ENCODE results near the gene YBEY.

YBEY gene

GRCh38 chr21:46334351-46335140 lies 48.4 kb downstream of the YBEY start:
- no peak for DNase-seq

- DNase-seq: no peak
Measured at GRCh38 chr21:46336603-46337002, 50.5 kb downstream of the YBEY start.

GRCh38 chr21:46340998-46341397 lies 54.9 kb downstream of the YBEY start:
- no peak for DNase-seq

- DNase-seq: no peak
Measured at GRCh38 chr21:46344219-46344915, 58.2 kb downstream of the YBEY start.

GRCh38 chr21:46345861-46346260 lies 59.7 kb downstream of the YBEY start:
- DNase-seq: no peak

- DNase-seq: no peak
Measured at GRCh38 chr21:46346296-46347202, 60.4 kb downstream of the YBEY start.

- DNase-seq: no peak
Measured at GRCh38 chr21:46347203-46347550, 61.0 kb downstream of the YBEY start.

All from activated naive CD4-positive, alpha-beta T cell (primary cell).